Measurements from ENCODE around the gene SEPTIN7. TPM values are rescaled to one million over a fixed set of nuclear protein-coding genes. Genes with fewer than 3 reads are reported as not detected.
A peak's percentile ranks its signal among the peaks of the same experiment; 100 is the strongest.

The SEPTIN7 gene
- polyA plus RNA-seq (2013, experiment 1 of 2): 250 TPM
- 256 TPM for polyA plus RNA-seq (2013, experiment 2 of 2)

DNA sequence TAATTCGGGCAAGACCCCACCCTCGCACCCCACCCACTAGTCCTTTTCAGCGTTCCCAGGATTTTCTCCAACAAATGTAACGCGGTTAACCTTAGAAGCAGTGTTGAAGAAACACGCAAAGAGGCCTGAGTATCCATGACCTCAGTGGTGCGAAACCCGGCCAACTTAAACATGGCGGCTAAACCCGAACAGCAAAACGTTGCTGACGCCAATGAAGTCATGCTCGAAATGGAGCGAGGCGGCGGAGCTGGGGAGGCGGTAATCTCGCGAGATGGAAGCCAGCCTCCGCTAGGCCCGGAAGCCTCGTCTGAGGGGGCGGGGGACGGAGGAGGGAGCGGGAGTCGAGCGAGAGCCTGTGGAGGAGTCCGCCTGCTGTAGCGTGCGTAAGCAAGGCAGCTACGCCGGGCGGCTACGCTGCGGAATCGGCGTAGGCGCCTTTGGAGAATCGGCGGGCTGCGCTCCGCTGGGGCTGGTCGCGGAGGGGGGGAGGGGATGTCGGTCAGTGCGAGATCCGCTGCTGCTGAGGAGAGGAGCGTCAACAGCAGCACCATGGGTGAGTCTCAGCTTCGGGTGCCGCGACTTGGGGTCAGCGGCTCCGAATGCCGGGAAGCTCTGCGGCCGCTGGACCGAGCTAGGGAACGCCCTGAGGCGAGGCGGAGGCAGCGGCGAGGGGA, at the start of gene SEPTIN7:
SEPTIN7 (plus strand) TSS at position 340 of the 674 bp plus-strand sequence; CDS start at position 493, 153 bp downstream.
- H3K4me1 ChIP-seq (ENCODE audit: control insufficient read depth, insufficient read depth, low read depth, low read length): peaks cover 5% of the 10 kb centered on the region
- no peaks in the 10 kb centered on the region for H3K27me3 ChIP-seq (ENCODE audit: control insufficient read depth in 1 of 2, insufficient read depth in 1 of 2, low read length in 2 of 2)
- peak within 1 kb of the TSS; percentile 92 for H3K4me2 ChIP-seq (ENCODE audit: low read length, poor library complexity, severe bottlenecking)
- H3K4me3 ChIP-seq (ENCODE audit: insufficient read depth in 1 of 2, low read depth in 1 of 2, low read length in 2 of 2): peak within 1 kb of the TSS; percentile 83 to 88
- peak within 1 kb of the TSS; percentile 90 to 98 for H3K4ac ChIP-seq (ENCODE audit: low read depth in 1 of 2, low read length in 2 of 2)
- H2AFZ ChIP-seq (ENCODE audit: low read depth, low read length): peak within 1 kb of the TSS; percentile 95
- peak; percentile 99 for DNase-seq
- H3K9ac ChIP-seq (ENCODE audit: low read length): peak within 1 kb of the TSS; percentile 92
- H2BK120ac ChIP-seq (ENCODE audit: low read depth, low read length): peak within 1 kb of the TSS; percentile 94
- no peaks in the 10 kb centered on the region for H3K9me3 ChIP-seq (ENCODE audit: control insufficient read depth, low read length)
- peak within 1 kb of the TSS; percentile 97 for H2BK15ac ChIP-seq (ENCODE audit: low read depth, poor library complexity, severe bottlenecking)
- H3K14ac ChIP-seq (ENCODE audit: low read length in 2 of 2): peak within 1 kb of the TSS; percentile 82 to 95
- peak within 1 kb of the TSS; percentile 97 for H4K8ac ChIP-seq (ENCODE audit: low read length)
- H3K36me3 ChIP-seq (ENCODE audit: control insufficient read depth in 1 of 2, insufficient read depth in 2 of 2, low read depth in 1 of 2, low read length in 2 of 2): no peaks in the 10 kb centered on the region
- peaks cover 3% of the 10 kb centered on the region for H3K79me1 ChIP-seq (replicated peaks; ENCODE audit: low read length, poor library complexity, severe bottlenecking)
- peak within 1 kb of the TSS; percentile 20 to 99 for H3K23ac ChIP-seq (ENCODE audit: low read length in 2 of 2)
- peak within 1 kb of the TSS; percentile 96 to 99 for H3K18ac ChIP-seq (ENCODE audit: low read depth in 1 of 2, low read length in 2 of 2)
- H2AK5ac ChIP-seq (ENCODE audit: low read length, severe bottlenecking): peak within 1 kb of the TSS; percentile 41
- peak within 1 kb of the TSS; percentile 90 for H2BK5ac ChIP-seq (ENCODE audit: low read depth, low read length, poor library complexity, severe bottlenecking)
- peak within 1 kb of the TSS; percentile 98 for H3K27ac ChIP-seq (ENCODE audit: low read length, poor library complexity, severe bottlenecking)
- WGBS: under 1% methylated on average over 52 of the region's 62 CpGs
- peak within 1 kb of the TSS; percentile 87 for H4K91ac ChIP-seq (ENCODE audit: low read length)
- H2BK12ac ChIP-seq (ENCODE audit: low read length in 2 of 2): peak within 1 kb of the TSS; percentile 61 to 69

DNA sequence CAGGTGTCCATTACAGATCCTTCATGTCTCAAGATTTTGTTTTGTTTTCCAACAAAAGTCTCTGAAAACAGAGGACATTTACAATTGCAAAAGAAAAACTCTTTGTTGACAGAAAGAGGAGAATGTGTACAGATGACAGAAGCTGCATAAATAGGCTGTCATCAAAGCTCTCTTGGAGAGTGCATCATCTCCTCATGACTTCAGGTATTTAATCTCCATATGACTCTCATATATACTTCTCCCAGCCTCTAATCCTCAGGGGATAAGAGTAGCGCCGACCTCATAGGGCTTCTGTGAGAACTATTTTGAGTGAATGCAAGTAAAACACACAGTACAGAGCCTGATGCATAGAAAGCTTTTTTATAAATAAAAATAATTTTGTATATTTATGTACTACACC, 48.1 kb upstream of the SEPTIN7 start:
- Histone ChIP-seq H3K4me3 (ENCODE audit: insufficient read depth in 1 of 2, low read depth in 1 of 2, low read length in 2 of 2) (no peak overlapping the region), H3K27ac (ENCODE audit: low read length, poor library complexity, severe bottlenecking) (peak overlapping the region; percentile 15), H3K79me1 (replicated peaks; ENCODE audit: low read length, poor library complexity, severe bottlenecking) (no peaks in the 10 kb centered on the region), H3K9ac (ENCODE audit: low read length) (no peak overlapping the region), H4K8ac (ENCODE audit: low read length) (no peak overlapping the region), H3K18ac (ENCODE audit: low read depth in 1 of 2, low read length in 2 of 2) (peak overlapping the region in 1 of 2 experiments; percentile 19), H3K36me3 (ENCODE audit: control insufficient read depth in 1 of 2, insufficient read depth in 2 of 2, low read depth in 1 of 2, low read length in 2 of 2) (no peaks in the 10 kb centered on the region), H3K4ac (ENCODE audit: low read depth in 1 of 2, low read length in 2 of 2) (no peak overlapping the region), H2BK120ac (ENCODE audit: low read depth, low read length) (no peak overlapping the region), H3K9me3 (ENCODE audit: control insufficient read depth, low read length) (no peaks in the 10 kb centered on the region), H3K27me3 (ENCODE audit: control insufficient read depth in 1 of 2, insufficient read depth in 1 of 2, low read length in 2 of 2) (no peaks in the 10 kb centered on the region), H3K4me2 (ENCODE audit: low read length, poor library complexity, severe bottlenecking) (no peak overlapping the region), H2BK15ac (ENCODE audit: low read depth, poor library complexity, severe bottlenecking) (no peak overlapping the region), H3K23ac (ENCODE audit: low read length in 2 of 2) (no peak overlapping the region), H2AK5ac (ENCODE audit: low read length, severe bottlenecking) (no peak overlapping the region), H4K91ac (ENCODE audit: low read length) (no peak overlapping the region), H2BK12ac (ENCODE audit: low read length in 2 of 2) (peak overlapping the region in 1 of 2 experiments; percentile 78), H2AFZ (ENCODE audit: low read depth, low read length) (no peak overlapping the region), H3K14ac (ENCODE audit: low read length in 2 of 2) (no peak overlapping the region), H2BK5ac (ENCODE audit: low read depth, low read length, poor library complexity, severe bottlenecking) (no peak overlapping the region), H3K4me1 (ENCODE audit: control insufficient read depth, insufficient read depth, low read depth, low read length) (no peaks in the 10 kb centered on the region)
- DNase-seq: peak; percentile 55
- WGBS: no CpG with 5 or more reads among the region's 2 CpGs

DNA sequence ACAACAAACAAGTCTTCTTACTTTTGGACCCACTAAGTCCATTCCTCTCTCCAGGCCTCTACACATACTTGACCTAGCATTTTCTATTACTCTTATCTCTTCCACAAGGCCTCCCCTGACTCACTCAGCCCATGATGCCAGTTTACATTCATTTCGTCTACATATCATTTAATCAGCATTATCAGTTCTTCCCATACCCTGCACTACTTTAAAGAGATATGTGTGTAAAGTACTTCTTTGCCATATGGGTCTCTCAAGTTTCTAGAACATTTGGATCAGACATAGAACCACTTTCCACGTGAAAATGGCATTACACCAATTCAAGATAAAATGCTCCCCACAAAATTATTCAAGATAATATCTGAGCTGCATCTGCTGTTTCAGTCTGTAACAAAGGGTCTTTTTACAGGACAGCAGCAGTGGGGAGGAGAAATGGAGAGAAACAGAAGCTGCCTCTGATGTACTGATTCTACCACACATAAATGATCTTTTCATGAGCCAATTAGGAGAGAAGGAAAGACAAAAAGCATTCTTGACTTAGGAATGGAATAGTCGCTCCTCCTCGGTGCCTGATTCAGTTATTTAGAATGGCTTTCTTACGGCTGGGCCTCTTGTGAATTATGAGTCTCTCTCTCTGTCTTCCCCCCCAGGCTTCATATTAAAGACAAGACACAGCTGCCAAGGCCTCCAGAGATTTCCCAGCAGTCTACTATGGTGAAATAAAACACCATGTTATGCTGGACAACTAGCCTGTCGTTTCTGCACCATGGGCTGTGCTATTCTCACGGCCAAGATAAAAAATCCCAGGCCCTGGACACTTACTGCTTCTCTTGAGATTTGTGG, 46.9 kb upstream of the SEPTIN7 start:
- no peak overlapping the region for H3K4ac ChIP-seq (ENCODE audit: low read depth in 1 of 2, low read length in 2 of 2)
- H3K9me3 ChIP-seq (ENCODE audit: control insufficient read depth, low read length): no peaks in the 10 kb centered on the region
- no peak overlapping the region for H3K4me2 ChIP-seq (ENCODE audit: low read length, poor library complexity, severe bottlenecking)
- no peak overlapping the region for H4K8ac ChIP-seq (ENCODE audit: low read length)
- peak overlapping the region; percentile 45 for H2BK120ac ChIP-seq (ENCODE audit: low read depth, low read length)
- no peak overlapping the region for H2BK15ac ChIP-seq (ENCODE audit: low read depth, poor library complexity, severe bottlenecking)
- DNase-seq: peak; percentile 90
- no peaks in the 10 kb centered on the region for H3K27me3 ChIP-seq (ENCODE audit: control insufficient read depth in 1 of 2, insufficient read depth in 1 of 2, low read length in 2 of 2)
- no peaks in the 10 kb centered on the region for H3K79me1 ChIP-seq (replicated peaks; ENCODE audit: low read length, poor library complexity, severe bottlenecking)
- no peak overlapping the region for H2AK5ac ChIP-seq (ENCODE audit: low read length, severe bottlenecking)
- no peaks in the 10 kb centered on the region for H3K4me1 ChIP-seq (ENCODE audit: control insufficient read depth, insufficient read depth, low read depth, low read length)
- no peaks in the 10 kb centered on the region for H3K36me3 ChIP-seq (ENCODE audit: control insufficient read depth in 1 of 2, insufficient read depth in 2 of 2, low read depth in 1 of 2, low read length in 2 of 2)
- H2AFZ ChIP-seq (ENCODE audit: low read depth, low read length): no peak overlapping the region
- H3K23ac ChIP-seq (ENCODE audit: low read length in 2 of 2): no peak overlapping the region
- no peak overlapping the region for H4K91ac ChIP-seq (ENCODE audit: low read length)
- no peak overlapping the region for H2BK5ac ChIP-seq (ENCODE audit: low read depth, low read length, poor library complexity, severe bottlenecking)
- 3% methylated on average over 6 of the region's 7 CpGs for WGBS
- H3K18ac ChIP-seq (ENCODE audit: low read depth in 1 of 2, low read length in 2 of 2): peak overlapping the region in 1 of 2 experiments; percentile 82
- H3K9ac ChIP-seq (ENCODE audit: low read length): peak overlapping the region; percentile 27
- no peak overlapping the region for H3K14ac ChIP-seq (ENCODE audit: low read length in 2 of 2)
- H2BK12ac ChIP-seq (ENCODE audit: low read length in 2 of 2): no peak overlapping the region
- peak overlapping the region in 1 of 2 experiments; percentile 33 for H3K4me3 ChIP-seq (ENCODE audit: insufficient read depth in 1 of 2, low read depth in 1 of 2, low read length in 2 of 2)
- no peak overlapping the region for H3K27ac ChIP-seq (ENCODE audit: low read length, poor library complexity, severe bottlenecking)

DNA sequence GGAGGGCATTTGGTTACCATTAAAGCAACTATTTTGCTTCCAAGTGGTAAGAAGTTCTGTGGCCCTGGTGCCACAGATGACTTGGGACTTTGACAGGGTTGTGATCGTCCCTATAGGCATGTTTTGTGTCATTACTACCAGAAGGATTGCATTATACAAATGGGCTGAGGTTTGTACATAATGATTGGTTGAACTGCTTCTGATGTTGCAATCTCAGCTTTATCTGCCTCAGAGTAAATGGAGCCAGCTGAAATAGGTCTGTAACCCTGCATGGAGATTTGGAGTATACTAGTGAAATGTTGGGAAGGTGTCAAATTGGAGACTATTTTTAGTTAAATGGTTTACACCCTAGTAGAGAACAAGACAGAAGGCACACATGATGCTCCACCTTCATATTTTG, 46.1 kb upstream of the SEPTIN7 start:
- no peaks in the 10 kb centered on the region for H3K27me3 ChIP-seq (ENCODE audit: control insufficient read depth in 1 of 2, insufficient read depth in 1 of 2, low read length in 2 of 2)

More for the DNA sequence above, 46.1 kb upstream of the SEPTIN7 start:
- H2AFZ ChIP-seq (ENCODE audit: low read depth, low read length): no peak overlapping the region
- no peaks in the 10 kb centered on the region for H3K4me1 ChIP-seq (ENCODE audit: control insufficient read depth, insufficient read depth, low read depth, low read length)
- H4K91ac ChIP-seq (ENCODE audit: low read length): no peak overlapping the region
- no peak overlapping the region for H2BK15ac ChIP-seq (ENCODE audit: low read depth, poor library complexity, severe bottlenecking)
- no peak overlapping the region for H2BK5ac ChIP-seq (ENCODE audit: low read depth, low read length, poor library complexity, severe bottlenecking)
- H3K79me1 ChIP-seq (replicated peaks; ENCODE audit: low read length, poor library complexity, severe bottlenecking): no peaks in the 10 kb centered on the region
- no peak overlapping the region for H2AK5ac ChIP-seq (ENCODE audit: low read length, severe bottlenecking)
- H3K4me2 ChIP-seq (ENCODE audit: low read length, poor library complexity, severe bottlenecking): no peak overlapping the region
- H3K9ac ChIP-seq (ENCODE audit: low read length): no peak overlapping the region
- no peak overlapping the region for H3K14ac ChIP-seq (ENCODE audit: low read length in 2 of 2)
- no peak overlapping the region for H3K23ac ChIP-seq (ENCODE audit: low read length in 2 of 2)
- H3K9me3 ChIP-seq (ENCODE audit: control insufficient read depth, low read length): no peaks in the 10 kb centered on the region
- no peak overlapping the region for H3K4me3 ChIP-seq (ENCODE audit: insufficient read depth in 1 of 2, low read depth in 1 of 2, low read length in 2 of 2)
- no peak overlapping the region for H3K4ac ChIP-seq (ENCODE audit: low read depth in 1 of 2, low read length in 2 of 2)
- peak overlapping the region; percentile 12 for H4K8ac ChIP-seq (ENCODE audit: low read length)
- H2BK12ac ChIP-seq (ENCODE audit: low read length in 2 of 2): peak overlapping the region in 1 of 2 experiments; percentile 81
- H3K36me3 ChIP-seq (ENCODE audit: control insufficient read depth in 1 of 2, insufficient read depth in 2 of 2, low read depth in 1 of 2, low read length in 2 of 2): no peaks in the 10 kb centered on the region
- H3K27ac ChIP-seq (ENCODE audit: low read length, poor library complexity, severe bottlenecking): no peak overlapping the region
- H2BK120ac ChIP-seq (ENCODE audit: low read depth, low read length): peak overlapping the region; percentile 45
- H3K18ac ChIP-seq (ENCODE audit: low read depth in 1 of 2, low read length in 2 of 2): peak overlapping the region; percentile 18 to 52
- DNase-seq: peak; percentile 74
- 21% methylated on average over 1 of the region's 1 CpG for WGBS
